Measurements from ENCODE around the gene ILK. TPM values are rescaled to one million over a fixed set of nuclear protein-coding genes. Genes with fewer than 3 reads are reported as not detected.

ILK gene
- total RNA-seq, 1 experiment from 2014 or later: 86.5 TPM

DNA sequence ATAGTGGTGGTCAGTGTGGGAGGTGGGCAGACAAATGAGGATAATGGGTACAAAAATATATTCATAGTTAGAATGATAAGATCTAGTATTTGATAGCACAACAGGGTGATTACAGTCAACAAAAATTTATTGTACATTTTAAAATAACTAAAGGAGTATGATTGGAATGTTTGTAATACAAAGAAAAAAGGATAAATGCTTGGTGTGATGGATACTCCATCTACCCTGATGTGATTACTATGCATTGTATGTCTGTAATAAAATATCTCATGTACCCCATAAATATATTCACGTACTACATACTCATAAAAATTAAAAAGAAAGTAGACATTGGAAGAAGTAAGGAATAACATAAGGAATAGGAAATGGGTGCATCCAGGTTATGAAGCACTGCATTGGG is 15.6 kb upstream of the ILK start:
- POLR2A ChIA-PET (ENCODE audit: low non-redundant PET): no interaction called here
- no peak for TF ChIP-seq EZH2 (IDR thresholded peaks at IDR 0.05; ENCODE audit: borderline replicate concordance, low read depth, low read length, poor library complexity, severe bottlenecking)
- TF ChIP-seq, protein P1, sequence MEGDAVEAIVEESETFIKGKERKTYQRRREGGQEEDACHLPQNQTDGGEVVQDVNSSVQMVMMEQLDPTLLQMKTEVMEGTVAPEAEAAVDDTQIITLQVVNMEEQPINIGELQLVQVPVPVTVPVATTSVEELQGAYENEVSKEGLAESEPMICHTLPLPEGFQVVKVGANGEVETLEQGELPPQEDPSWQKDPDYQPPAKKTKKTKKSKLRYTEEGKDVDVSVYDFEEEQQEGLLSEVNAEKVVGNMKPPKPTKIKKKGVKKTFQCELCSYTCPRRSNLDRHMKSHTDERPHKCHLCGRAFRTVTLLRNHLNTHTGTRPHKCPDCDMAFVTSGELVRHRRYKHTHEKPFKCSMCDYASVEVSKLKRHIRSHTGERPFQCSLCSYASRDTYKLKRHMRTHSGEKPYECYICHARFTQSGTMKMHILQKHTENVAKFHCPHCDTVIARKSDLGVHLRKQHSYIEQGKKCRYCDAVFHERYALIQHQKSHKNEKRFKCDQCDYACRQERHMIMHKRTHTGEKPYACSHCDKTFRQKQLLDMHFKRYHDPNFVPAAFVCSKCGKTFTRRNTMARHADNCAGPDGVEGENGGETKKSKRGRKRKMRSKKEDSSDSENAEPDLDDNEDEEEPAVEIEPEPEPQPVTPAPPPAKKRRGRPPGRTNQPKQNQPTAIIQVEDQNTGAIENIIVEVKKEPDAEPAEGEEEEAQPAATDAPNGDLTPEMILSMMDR (conservative IDR thresholded peaks at IDR 0.05; ENCODE audit: low read depth, low read length): no peak
- no peaks in the 10 kb centered on the region for H3K27me3 ChIP-seq (replicated peaks; ENCODE audit: insufficient read depth, low read depth, low read length, poor library complexity)
- intact Hi-C loops (cut with micrococcal nuclease; ENCODE audit: unreplicated experiment): no loop called here
- peaks cover 10% of the 10 kb centered on the region for H3K9me3 ChIP-seq (ENCODE audit: low read depth, low read length, poor library complexity, severe bottlenecking)
- no peak overlapping the region for H3K27ac ChIP-seq (ENCODE audit: low read depth, low read length, poor library complexity, severe bottlenecking)
- BruUV-seq (replicated peaks): no TSS peak
- no peak for DNase-seq (ENCODE audit: low spot score)
- no peaks in the 10 kb centered on the region for H3K4me1 ChIP-seq (ENCODE audit: insufficient read depth, low read length, poor library complexity, severe bottlenecking)
- no peaks in the 10 kb centered on the region for H3K36me3 ChIP-seq (ENCODE audit: insufficient read depth, low read length, poor library complexity, severe bottlenecking)
- no peak overlapping the region for H3K4me3 ChIP-seq (ENCODE audit: low read depth, low read length, poor library complexity, severe bottlenecking)
- CTCF ChIA-PET: no interaction called here

GRCh38 chr11:6594142-6594768 is 9.3 kb upstream of the ILK start:
- CTCF ChIA-PET: no interaction called here

DNA sequence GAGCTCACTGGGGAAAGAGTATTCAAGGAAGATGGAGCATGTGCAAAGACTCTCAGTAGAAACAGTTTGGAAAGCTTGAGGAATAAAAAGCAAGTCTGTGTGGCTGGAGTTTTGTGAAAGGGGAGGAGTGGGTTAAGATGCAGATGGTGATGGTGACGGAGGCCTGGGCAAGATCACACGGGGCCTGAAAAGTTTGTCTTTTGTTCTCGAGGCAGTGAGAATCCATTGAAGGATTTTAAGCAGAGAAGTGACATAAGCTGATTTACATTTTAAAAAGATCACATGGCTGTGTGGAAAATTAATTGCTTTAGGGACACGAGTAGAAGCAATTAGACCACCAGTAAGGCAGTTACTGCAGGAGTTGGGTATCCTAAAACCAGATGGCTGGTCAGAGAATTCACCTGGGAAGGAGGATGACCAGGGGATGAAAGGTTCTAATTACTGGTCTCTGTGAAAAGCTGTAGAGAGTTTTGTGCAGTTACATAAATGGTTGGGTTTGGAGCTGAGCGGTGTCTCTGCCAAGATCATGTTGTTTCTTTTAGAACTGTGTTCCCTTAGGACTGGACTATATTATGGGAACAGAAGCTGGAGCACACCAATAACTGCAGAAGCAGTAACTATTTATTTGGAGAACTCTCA is 7.2 kb upstream of the ILK start:
- Histone ChIP-seq H3K27ac (ENCODE audit: low read depth, low read length, poor library complexity, severe bottlenecking) (no peak overlapping the region), H3K4me3 (ENCODE audit: low read depth, low read length, poor library complexity, severe bottlenecking) (no peak overlapping the region), H3K36me3 (ENCODE audit: insufficient read depth, low read length, poor library complexity, severe bottlenecking) (peaks cover 32% of the 10 kb centered on the region), H3K27me3 (replicated peaks; ENCODE audit: insufficient read depth, low read depth, low read length, poor library complexity) (no peaks in the 10 kb centered on the region), H3K4me1 (ENCODE audit: insufficient read depth, low read length, poor library complexity, severe bottlenecking) (no peaks in the 10 kb centered on the region), H3K9me3 (ENCODE audit: low read depth, low read length, poor library complexity, severe bottlenecking) (no peaks in the 10 kb centered on the region)
- CTCF ChIA-PET: no interaction called here
- TF ChIP-seq EZH2 (IDR thresholded peaks at IDR 0.05; ENCODE audit: borderline replicate concordance, low read depth, low read length, poor library complexity, severe bottlenecking): no peak
- TF ChIP-seq, protein P1 (conservative IDR thresholded peaks at IDR 0.05; ENCODE audit: low read depth, low read length): no peak
- POLR2A ChIA-PET (ENCODE audit: low non-redundant PET): interaction anchor here (0.6 kb wide), 1 partner anchor 72 kb away, joined by 3 read pairs; no protein-coding TSS in a partner anchor
- DNase-seq (ENCODE audit: low spot score): no peak
- BruUV-seq (replicated peaks): no TSS peak
- intact Hi-C loops (cut with micrococcal nuclease; ENCODE audit: unreplicated experiment): no loop called here

More at GRCh38 chr11:6594142-6594768, 9.3 kb upstream of the ILK start:
- Histone ChIP-seq H3K4me3 (ENCODE audit: low read depth, low read length, poor library complexity, severe bottlenecking) (no peak overlapping the region), H3K9me3 (ENCODE audit: low read depth, low read length, poor library complexity, severe bottlenecking) (no peaks in the 10 kb centered on the region), H3K27ac (ENCODE audit: low read depth, low read length, poor library complexity, severe bottlenecking) (no peak overlapping the region), H3K27me3 (replicated peaks; ENCODE audit: insufficient read depth, low read depth, low read length, poor library complexity) (no peaks in the 10 kb centered on the region), H3K36me3 (ENCODE audit: insufficient read depth, low read length, poor library complexity, severe bottlenecking) (peaks cover 11% of the 10 kb centered on the region), H3K4me1 (ENCODE audit: insufficient read depth, low read length, poor library complexity, severe bottlenecking) (no peaks in the 10 kb centered on the region)
- intact Hi-C loops (cut with micrococcal nuclease; ENCODE audit: unreplicated experiment): no loop called here
- POLR2A ChIA-PET (ENCODE audit: low non-redundant PET): no interaction called here
- TF ChIP-seq, protein P1 (conservative IDR thresholded peaks at IDR 0.05; ENCODE audit: low read depth, low read length): no peak
- no peak for TF ChIP-seq EZH2 (IDR thresholded peaks at IDR 0.05; ENCODE audit: borderline replicate concordance, low read depth, low read length, poor library complexity, severe bottlenecking)
- no peak for DNase-seq (ENCODE audit: low spot score)
- BruUV-seq (replicated peaks): no TSS peak
